ENCODE measurements around the gene EIPR1.

- TF ChIP-seq, protein P1, sequence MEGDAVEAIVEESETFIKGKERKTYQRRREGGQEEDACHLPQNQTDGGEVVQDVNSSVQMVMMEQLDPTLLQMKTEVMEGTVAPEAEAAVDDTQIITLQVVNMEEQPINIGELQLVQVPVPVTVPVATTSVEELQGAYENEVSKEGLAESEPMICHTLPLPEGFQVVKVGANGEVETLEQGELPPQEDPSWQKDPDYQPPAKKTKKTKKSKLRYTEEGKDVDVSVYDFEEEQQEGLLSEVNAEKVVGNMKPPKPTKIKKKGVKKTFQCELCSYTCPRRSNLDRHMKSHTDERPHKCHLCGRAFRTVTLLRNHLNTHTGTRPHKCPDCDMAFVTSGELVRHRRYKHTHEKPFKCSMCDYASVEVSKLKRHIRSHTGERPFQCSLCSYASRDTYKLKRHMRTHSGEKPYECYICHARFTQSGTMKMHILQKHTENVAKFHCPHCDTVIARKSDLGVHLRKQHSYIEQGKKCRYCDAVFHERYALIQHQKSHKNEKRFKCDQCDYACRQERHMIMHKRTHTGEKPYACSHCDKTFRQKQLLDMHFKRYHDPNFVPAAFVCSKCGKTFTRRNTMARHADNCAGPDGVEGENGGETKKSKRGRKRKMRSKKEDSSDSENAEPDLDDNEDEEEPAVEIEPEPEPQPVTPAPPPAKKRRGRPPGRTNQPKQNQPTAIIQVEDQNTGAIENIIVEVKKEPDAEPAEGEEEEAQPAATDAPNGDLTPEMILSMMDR (conservative IDR thresholded peaks at IDR 0.05) = no peak
- no peak for TF ChIP-seq ZFX (IDR thresholded peaks at IDR 0.05)
Observed at GRCh38 chr2:3185256-3185655, 192.4 kb downstream of the EIPR1 start.
